IgD-negative memory B cell (primary cell): ENCODE results near the gene RAB37. TPM values are rescaled to one million over a fixed set of nuclear protein-coding genes. Genes with fewer than 3 reads are reported as not detected.

ENCODE experiments used
- H3K27ac Mint-ChIP-seq, 3 donors: one replicate each; pipeline ENCODE4 v1.8.0; 2020 to 2022; ENCODE audit warnings: mild to moderate bottlenecking in 3 of 3, mixed read lengths in 3 of 3, moderate library complexity in 1 of 3
- H3K27me3 Mint-ChIP-seq: one replicate; pipeline ENCODE4 v1.8.0; 2021; ENCODE audit warnings: mixed read lengths
- H3K36me3 Mint-ChIP-seq: one replicate; pipeline ENCODE4 v1.8.0; 2020; ENCODE audit warnings: mild to moderate bottlenecking, mixed read lengths
- H3K4me1 Mint-ChIP-seq, 3 donors: one replicate each; pipeline ENCODE4 v1.8.0; 2020 to 2022; ENCODE audit warnings: mixed read lengths in 3 of 3, mild to moderate bottlenecking in 1 of 3
- H3K4me3 Mint-ChIP-seq, 4 donors: one replicate each; pipeline ENCODE4 v1.8.0; 2020 to 2022; ENCODE audit warnings: mild to moderate bottlenecking in 4 of 4, mixed read lengths in 4 of 4, moderate library complexity in 3 of 4
- H3K9me3 Mint-ChIP-seq, 3 donors: one replicate each; pipeline ENCODE4 v1.8.0; 2020 to 2021; ENCODE audit warnings: mixed read lengths in 3 of 3, mild to moderate bottlenecking in 1 of 3
- polyA plus RNA-seq: library from polyadenylated mRNA; unstranded; fragments of 300-500 nt; fragmentation: Illumina TruSeq; gene quantifications from one replicate; pipeline ENCODE4 v1.2.3, GENCODE V29; 2021

The RAB37 gene
- polyA plus RNA-seq, 1 donor from 2014 or later = 76.5 TPM

DNA sequence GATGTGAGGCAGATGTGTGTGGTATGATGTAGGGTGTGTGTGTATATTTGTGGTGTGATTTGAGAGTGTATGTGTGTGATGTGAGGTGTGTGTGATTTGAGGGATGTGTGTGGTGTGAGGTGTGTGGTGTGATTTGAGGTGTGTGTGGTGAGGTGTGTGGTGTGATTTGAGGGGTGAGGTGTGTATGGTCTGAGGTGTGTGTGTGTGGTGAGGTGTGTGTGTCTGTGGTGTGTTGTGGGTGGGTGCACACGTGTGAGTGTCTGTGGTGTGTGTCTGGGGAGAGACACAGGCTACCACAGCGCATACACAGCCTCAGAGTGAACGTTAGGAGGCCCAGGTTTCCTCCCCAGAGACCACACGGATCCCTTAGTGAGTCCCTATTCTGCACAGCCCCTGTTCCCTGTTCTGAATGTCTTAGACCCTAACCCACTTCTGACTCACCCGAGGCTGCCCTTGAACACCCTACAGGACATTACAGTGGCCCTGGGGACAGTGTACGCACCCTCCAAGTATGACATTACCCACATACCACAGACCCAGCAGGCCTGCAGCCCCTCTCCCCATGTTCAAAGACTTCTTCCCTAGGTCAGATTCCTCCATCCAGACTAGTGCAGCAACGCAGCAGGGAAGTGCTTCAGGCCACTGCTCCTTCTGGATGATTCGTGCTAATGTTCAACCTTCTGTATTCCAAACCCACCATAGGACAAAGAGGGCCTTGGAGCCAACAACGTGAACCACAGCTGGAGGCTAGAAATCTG is 3.5 kb upstream of the RAB37 start:
- Mint-ChIP-seq H3K27ac (no peak overlapping the region), H3K27me3 (peaks cover 4% of the 10 kb centered on the region), H3K4me3 (no peak overlapping the region)

GRCh38 chr17:74734256-74734655 is 2.8 kb upstream of the RAB37 start:
- H3K36me3 Mint-ChIP-seq = peaks cover 5% of the 10 kb centered on the region
- H3K4me1 Mint-ChIP-seq = peaks cover 7 to 35% (median 31%) of the 10 kb centered on the region in 3 donors
- H3K9me3 Mint-ChIP-seq = no peaks in the 10 kb centered on the region
- peaks cover 4% of the 10 kb centered on the region for H3K27me3 Mint-ChIP-seq
- H3K4me3 Mint-ChIP-seq = peak overlapping the region in 1 of 4 donors; percentile 6
- H3K27ac Mint-ChIP-seq = peak overlapping the region in 1 of 3 donors; percentile 8

More for the DNA sequence above, 3.5 kb upstream of the RAB37 start:
- Mint-ChIP-seq H3K36me3 (no peaks in the 10 kb centered on the region), H3K4me1 (peaks cover 7 to 28% (median 25%) of the 10 kb centered on the region in 3 donors), H3K9me3 (no peaks in the 10 kb centered on the region)

GRCh38 chr17:74737299-74738050 is 419 bp downstream of the RAB37 start:
- Mint-ChIP-seq H3K27ac (peak overlapping the region; percentile 86 to 93 (median 92)), H3K27me3 (no peaks in the 10 kb centered on the region), H3K9me3 (no peaks in the 10 kb centered on the region), H3K36me3 (peaks cover 8% of the 10 kb centered on the region), H3K4me3 (peak overlapping the region; percentile 88 to 96 (median 93)), H3K4me1 (peaks cover 25 to 49% (median 43%) of the 10 kb centered on the region in 3 donors)

- Mint-ChIP-seq H3K4me3 (peak overlapping the region; percentile 88 to 96 (median 93)), H3K27ac (peak overlapping the region; percentile 86 to 93 (median 92)), H3K27me3 (no peaks in the 10 kb centered on the region), H3K9me3 (no peaks in the 10 kb centered on the region), H3K36me3 (peaks cover 8% of the 10 kb centered on the region), H3K4me1 (peaks cover 33 to 57% (median 50%) of the 10 kb centered on the region in 3 donors)
Measured at GRCh38 chr17:74738051-74738996, 1.3 kb downstream of the RAB37 start.

- no peaks in the 10 kb centered on the region for H3K9me3 Mint-ChIP-seq
- H3K4me3 Mint-ChIP-seq = peak overlapping the region; percentile 63 to 95 (median 90)
- peaks cover 42 to 65% (median 56%) of the 10 kb centered on the region in 3 donors for H3K4me1 Mint-ChIP-seq
- H3K27me3 Mint-ChIP-seq = no peaks in the 10 kb centered on the region
- peak overlapping the region; percentile 63 to 92 (median 86) for H3K27ac Mint-ChIP-seq
- peaks cover 8% of the 10 kb centered on the region for H3K36me3 Mint-ChIP-seq
Measured at GRCh38 chr17:74739227-74739831, 2.3 kb downstream of the RAB37 start.

- H3K4me1 Mint-ChIP-seq = peaks cover 48 to 64% (median 61%) of the 10 kb centered on the region in 3 donors
- no peaks in the 10 kb centered on the region for H3K9me3 Mint-ChIP-seq
- peak overlapping the region in 3 of 4 donors; percentile 7 to 88 (median 82) for H3K4me3 Mint-ChIP-seq
- no peaks in the 10 kb centered on the region for H3K27me3 Mint-ChIP-seq
- peak overlapping the region in 2 of 3 donors; percentile 82 to 85 for H3K27ac Mint-ChIP-seq
- H3K36me3 Mint-ChIP-seq = peaks cover 8% of the 10 kb centered on the region
Measured at GRCh38 chr17:74740173-74740572, 3.1 kb downstream of the RAB37 start.

DNA sequence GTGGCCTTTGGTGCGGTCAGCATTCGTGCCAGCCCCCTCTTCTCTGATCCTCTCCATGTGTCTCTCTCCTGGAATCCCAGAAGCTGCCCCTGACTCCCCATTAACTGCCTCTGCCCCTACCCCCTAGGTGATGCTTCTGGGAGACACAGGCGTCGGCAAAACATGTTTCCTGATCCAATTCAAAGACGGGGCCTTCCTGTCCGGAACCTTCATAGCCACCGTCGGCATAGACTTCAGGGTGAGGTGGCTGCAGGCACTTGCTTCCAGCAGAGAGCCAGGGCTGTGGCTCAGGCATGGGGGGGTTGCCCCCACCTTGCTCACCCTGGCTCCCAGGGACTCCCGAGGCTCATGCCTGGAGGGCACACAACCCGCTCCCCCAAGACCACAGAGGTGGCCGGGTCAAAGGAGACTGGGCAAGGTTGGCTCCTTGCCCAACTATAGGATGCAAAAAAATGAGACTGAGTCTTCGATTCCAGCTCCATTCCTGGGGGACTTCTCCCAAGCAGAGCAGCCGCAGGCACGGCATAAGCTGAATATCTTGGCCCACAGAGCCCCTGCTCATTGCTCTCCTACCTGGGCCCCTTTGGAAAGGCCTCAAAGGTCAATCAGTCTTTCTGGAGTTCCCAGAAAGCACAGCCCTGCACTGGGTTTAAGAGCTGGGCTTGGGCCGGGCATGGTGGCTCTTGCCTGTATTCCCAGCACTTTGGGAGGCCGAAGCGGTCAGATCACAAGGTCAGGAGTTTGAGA is 3.8 kb downstream of the RAB37 start:
- Mint-ChIP-seq H3K27me3 (no peaks in the 10 kb centered on the region), H3K9me3 (no peaks in the 10 kb centered on the region), H3K4me3 (peak overlapping the region in 2 of 4 donors; percentile 88 to 92), H3K4me1 (peaks cover 48 to 64% (median 61%) of the 10 kb centered on the region in 3 donors), H3K27ac (peak overlapping the region; percentile 31 to 93 (median 89)), H3K36me3 (peaks cover 8% of the 10 kb centered on the region)

GRCh38 chr17:74742153-74742515 is 5.1 kb downstream of the RAB37 start:
- H3K36me3 Mint-ChIP-seq = peaks cover 8% of the 10 kb centered on the region
- no peaks in the 10 kb centered on the region for H3K9me3 Mint-ChIP-seq
- H3K27ac Mint-ChIP-seq = peak overlapping the region; percentile 31 to 93 (median 88)
- H3K4me1 Mint-ChIP-seq = peaks cover 41 to 62% (median 58%) of the 10 kb centered on the region in 3 donors
- no peaks in the 10 kb centered on the region for H3K27me3 Mint-ChIP-seq
- peak overlapping the region; percentile 54 to 92 (median 89) for H3K4me3 Mint-ChIP-seq

DNA sequence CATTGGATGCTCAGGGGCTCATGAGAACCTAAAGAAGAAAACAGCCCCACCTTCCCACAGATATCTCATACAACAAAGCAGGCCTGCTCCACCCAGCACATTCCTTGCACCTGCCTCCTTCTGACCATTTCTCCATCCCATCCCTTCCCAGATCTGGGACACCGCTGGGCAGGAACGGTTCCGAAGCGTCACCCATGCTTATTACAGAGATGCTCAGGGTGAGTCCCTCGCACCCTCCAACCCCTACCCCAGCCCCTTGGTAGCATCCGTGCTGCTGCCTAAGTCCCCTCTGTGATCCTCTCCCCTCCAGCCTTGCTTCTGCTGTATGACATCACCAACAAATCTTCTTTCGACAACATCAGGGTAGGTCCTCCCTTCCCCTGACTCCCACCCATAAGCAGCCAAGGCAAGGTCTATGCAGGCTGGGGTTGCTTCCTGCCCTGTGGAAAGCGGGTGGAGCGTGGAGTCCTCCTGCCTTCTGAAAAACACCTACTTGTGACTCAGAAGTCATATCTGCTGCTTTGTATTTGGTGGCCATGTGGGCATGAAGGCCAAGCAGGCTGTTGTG is 6.0 kb downstream of the RAB37 start:
- no peaks in the 10 kb centered on the region for H3K9me3 Mint-ChIP-seq
- no peaks in the 10 kb centered on the region for H3K27me3 Mint-ChIP-seq
- H3K27ac Mint-ChIP-seq = peak overlapping the region; percentile 31 to 95 (median 88)
- H3K4me1 Mint-ChIP-seq = peaks cover 41 to 60% (median 58%) of the 10 kb centered on the region in 3 donors
- peaks cover 8% of the 10 kb centered on the region for H3K36me3 Mint-ChIP-seq
- peak overlapping the region in 3 of 4 donors; percentile 88 to 92 (median 90) for H3K4me3 Mint-ChIP-seq

DNA sequence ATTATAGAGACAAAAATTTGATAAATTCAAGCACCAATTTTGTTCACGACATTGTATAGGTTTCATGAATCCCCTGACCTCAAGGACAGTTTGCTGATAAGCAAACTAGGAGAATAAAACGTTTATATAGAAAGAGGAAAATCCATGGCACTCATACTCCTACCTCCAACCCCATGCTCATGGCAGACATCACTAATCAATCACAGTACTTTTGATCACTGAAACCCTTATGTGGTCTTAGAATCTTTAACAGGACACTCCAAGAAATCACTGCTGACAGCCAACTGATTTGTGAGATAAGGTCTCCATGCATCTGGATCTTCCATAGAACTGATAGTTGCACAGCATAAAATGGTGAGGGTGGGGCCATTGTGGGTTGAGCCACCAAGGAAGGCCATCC is 6.7 kb downstream of the RAB37 start:
- H3K4me3 Mint-ChIP-seq = peak overlapping the region in 2 of 4 donors; percentile 75 to 88
- no peaks in the 10 kb centered on the region for H3K27me3 Mint-ChIP-seq
- H3K4me1 Mint-ChIP-seq = peaks cover 41 to 57% (median 55%) of the 10 kb centered on the region in 3 donors
- no peaks in the 10 kb centered on the region for H3K9me3 Mint-ChIP-seq
- peak overlapping the region; percentile 31 to 95 (median 88) for H3K27ac Mint-ChIP-seq
- H3K36me3 Mint-ChIP-seq = peaks cover 8% of the 10 kb centered on the region

- Mint-ChIP-seq H3K36me3 (peaks cover 3% of the 10 kb centered on the region), H3K27ac (peak overlapping the region; percentile 31 to 95 (median 46)), H3K9me3 (no peaks in the 10 kb centered on the region), H3K4me3 (peak overlapping the region in 3 of 4 donors; percentile 75 to 88 (median 81)), H3K27me3 (no peaks in the 10 kb centered on the region), H3K4me1 (peaks cover 41 to 52% (median 49%) of the 10 kb centered on the region in 3 donors)
Measured at GRCh38 chr17:74744349-74744713, 7.3 kb downstream of the RAB37 start.

DNA sequence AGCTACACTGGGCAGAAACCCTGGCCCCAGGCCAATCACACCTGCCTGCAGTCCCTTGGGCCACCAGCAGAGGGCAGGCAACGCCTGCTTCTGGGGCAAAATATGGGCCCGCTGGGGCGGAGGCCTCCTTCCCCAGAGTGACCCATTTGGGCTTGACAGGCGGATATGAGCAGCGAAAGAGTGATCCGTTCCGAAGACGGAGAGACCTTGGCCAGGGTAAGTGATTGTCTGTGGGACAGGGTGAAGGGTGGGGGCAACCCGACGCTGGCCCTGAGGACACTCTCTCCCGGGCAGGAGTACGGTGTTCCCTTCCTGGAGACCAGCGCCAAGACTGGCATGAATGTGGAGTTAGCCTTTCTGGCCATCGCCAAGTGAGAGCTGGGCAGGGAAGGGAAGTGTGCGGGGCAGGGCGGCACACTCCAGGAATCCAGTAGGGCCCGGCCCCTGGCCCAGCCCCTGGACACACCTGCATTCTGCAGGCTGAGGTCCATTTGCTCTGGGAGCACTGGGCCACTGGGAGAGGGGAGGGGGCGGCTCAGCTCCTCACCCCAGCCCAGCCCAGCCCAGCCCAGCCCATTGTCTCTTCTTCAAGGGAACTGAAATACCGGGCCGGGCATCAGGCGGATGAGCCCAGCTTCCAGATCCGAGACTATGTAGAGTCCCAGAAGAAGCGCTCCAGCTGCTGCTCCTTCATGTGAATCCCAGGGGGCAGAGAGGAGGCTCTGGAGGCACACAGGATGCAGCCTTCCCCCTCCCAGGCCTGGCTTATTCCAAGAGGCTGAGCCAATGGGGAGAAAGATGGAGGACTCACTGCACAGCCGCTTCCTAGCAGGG is 7.9 kb downstream of the RAB37 start:
- H3K9me3 Mint-ChIP-seq = no peaks in the 10 kb centered on the region
- no peaks in the 10 kb centered on the region for H3K27me3 Mint-ChIP-seq
- peaks cover 46 to 54% (median 54%) of the 10 kb centered on the region in 3 donors for H3K4me1 Mint-ChIP-seq

More for the DNA sequence above, 7.9 kb downstream of the RAB37 start:
- peaks cover 3% of the 10 kb centered on the region for H3K36me3 Mint-ChIP-seq
- peak overlapping the region in 2 of 3 donors; percentile 31 to 46 for H3K27ac Mint-ChIP-seq
- peak overlapping the region; percentile 25 to 88 (median 78) for H3K4me3 Mint-ChIP-seq
